ENCODE results near the gene DCAF15.

DCAF15 gene

GRCh38 chr19:13931391-13932148, 20.7 kb upstream of the DCAF15 start:
- DNase-seq: no peak

- DNase-seq: no peak
These were observed 20.1 kb upstream of the DCAF15 start for GRCh38 chr19:13932149-13932637.

GRCh38 chr19:13932911-13933393, 19.4 kb upstream of the DCAF15 start:
- no peak for DNase-seq

GRCh38 chr19:13934785-13935109, 17.6 kb upstream of the DCAF15 start:
- no peak for DNase-seq

GRCh38 chr19:13935765-13936510, 16.4 kb upstream of the DCAF15 start:
- DNase-seq: no peak

- no peak for DNase-seq
These were observed 14.6 kb upstream of the DCAF15 start for GRCh38 chr19:13937479-13938300.

GRCh38 chr19:13938301-13939064, 13.8 kb upstream of the DCAF15 start, which contains the start of gene PODNL1:
Gene PODNL1, minus strand, starts transcription at chr19:13938417. Its CDS starts 236 bp downstream, at chr19:13938181.
- no peak for DNase-seq

- no peak for DNase-seq
These were observed 10.2 kb upstream of the DCAF15 start for GRCh38 chr19:13942023-13942684.

GRCh38 chr19:13946414-13946813, 5.9 kb upstream of the DCAF15 start:
- no peak for DNase-seq

- no peak for DNase-seq
These were observed 1.3 kb upstream of the DCAF15 start for GRCh38 chr19:13951043-13951442.

- peak; percentile 68 for DNase-seq
These were observed 533 bp upstream of the DCAF15 start for GRCh38 chr19:13951799-13952153.

GRCh38 chr19:13952931-13953531, 722 bp downstream of the DCAF15 start:
- DNase-seq: no peak

GRCh38 chr19:13954185-13954584, 1.9 kb downstream of the DCAF15 start:
- DNase-seq: no peak

- no peak for DNase-seq
These were observed 3.5 kb downstream of the DCAF15 start for GRCh38 chr19:13955662-13956364.

- no peak for DNase-seq
These were observed 4.0 kb downstream of the DCAF15 start for GRCh38 chr19:13956365-13956744.

- DNase-seq: no peak
These were observed 4.7 kb downstream of the DCAF15 start for GRCh38 chr19:13957051-13957450.

- no peak for DNase-seq
These were observed 5.7 kb downstream of the DCAF15 start for GRCh38 chr19:13958043-13958442.

- DNase-seq: no peak
These were observed 7.0 kb downstream of the DCAF15 start for GRCh38 chr19:13959141-13959961.

- no peak for DNase-seq
These were observed 7.9 kb downstream of the DCAF15 start for GRCh38 chr19:13959962-13960862.
